ENCODE data around the gene POU1F1.

Gene POU1F1

GRCh38 chr3:87218560-87218959, 57.8 kb downstream of the POU1F1 start:
- H3K4me3 ChIP-seq (ENCODE audit: low read depth, low read length): no peak overlapping the region
- TF ChIP-seq, protein P1, sequence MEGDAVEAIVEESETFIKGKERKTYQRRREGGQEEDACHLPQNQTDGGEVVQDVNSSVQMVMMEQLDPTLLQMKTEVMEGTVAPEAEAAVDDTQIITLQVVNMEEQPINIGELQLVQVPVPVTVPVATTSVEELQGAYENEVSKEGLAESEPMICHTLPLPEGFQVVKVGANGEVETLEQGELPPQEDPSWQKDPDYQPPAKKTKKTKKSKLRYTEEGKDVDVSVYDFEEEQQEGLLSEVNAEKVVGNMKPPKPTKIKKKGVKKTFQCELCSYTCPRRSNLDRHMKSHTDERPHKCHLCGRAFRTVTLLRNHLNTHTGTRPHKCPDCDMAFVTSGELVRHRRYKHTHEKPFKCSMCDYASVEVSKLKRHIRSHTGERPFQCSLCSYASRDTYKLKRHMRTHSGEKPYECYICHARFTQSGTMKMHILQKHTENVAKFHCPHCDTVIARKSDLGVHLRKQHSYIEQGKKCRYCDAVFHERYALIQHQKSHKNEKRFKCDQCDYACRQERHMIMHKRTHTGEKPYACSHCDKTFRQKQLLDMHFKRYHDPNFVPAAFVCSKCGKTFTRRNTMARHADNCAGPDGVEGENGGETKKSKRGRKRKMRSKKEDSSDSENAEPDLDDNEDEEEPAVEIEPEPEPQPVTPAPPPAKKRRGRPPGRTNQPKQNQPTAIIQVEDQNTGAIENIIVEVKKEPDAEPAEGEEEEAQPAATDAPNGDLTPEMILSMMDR (IDR thresholded peaks at IDR 0.05; ENCODE audit: borderline replicate concordance, insufficient read depth, low read depth, low read length): no peak
